ENCODE results near the gene NDUFA12. TPM values are rescaled to one million over a fixed set of nuclear protein-coding genes. Genes with fewer than 3 reads are reported as not detected.

The NDUFA12 gene
- total and polyA plus RNA-seq, 2 of the 13 experiments (the other 11 are each of a cell fraction or from before 2014, with no cell fraction given): 101 to 173 TPM

DNA sequence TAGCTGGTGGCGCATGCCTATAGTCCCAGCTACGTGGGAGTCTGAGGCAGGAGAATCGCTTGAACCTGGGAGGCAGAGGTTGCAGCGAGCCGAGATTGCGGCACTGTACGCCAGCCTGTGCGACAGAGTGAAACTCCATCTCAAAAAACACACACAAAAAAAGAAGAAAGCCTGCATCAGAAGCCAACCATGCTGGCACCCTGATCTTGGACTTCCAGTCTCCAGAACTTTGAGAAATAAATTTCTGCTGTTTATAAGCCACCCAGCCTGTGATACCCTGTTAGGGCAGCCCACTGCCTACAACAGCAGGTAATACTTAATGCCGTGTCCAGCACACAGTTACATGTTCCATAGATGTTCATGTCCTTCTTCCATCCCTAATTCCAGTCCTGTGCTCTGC lies 62.7 kb downstream of the NDUFA12 start (continued):
- TF ChIP-seq, protein P1, sequence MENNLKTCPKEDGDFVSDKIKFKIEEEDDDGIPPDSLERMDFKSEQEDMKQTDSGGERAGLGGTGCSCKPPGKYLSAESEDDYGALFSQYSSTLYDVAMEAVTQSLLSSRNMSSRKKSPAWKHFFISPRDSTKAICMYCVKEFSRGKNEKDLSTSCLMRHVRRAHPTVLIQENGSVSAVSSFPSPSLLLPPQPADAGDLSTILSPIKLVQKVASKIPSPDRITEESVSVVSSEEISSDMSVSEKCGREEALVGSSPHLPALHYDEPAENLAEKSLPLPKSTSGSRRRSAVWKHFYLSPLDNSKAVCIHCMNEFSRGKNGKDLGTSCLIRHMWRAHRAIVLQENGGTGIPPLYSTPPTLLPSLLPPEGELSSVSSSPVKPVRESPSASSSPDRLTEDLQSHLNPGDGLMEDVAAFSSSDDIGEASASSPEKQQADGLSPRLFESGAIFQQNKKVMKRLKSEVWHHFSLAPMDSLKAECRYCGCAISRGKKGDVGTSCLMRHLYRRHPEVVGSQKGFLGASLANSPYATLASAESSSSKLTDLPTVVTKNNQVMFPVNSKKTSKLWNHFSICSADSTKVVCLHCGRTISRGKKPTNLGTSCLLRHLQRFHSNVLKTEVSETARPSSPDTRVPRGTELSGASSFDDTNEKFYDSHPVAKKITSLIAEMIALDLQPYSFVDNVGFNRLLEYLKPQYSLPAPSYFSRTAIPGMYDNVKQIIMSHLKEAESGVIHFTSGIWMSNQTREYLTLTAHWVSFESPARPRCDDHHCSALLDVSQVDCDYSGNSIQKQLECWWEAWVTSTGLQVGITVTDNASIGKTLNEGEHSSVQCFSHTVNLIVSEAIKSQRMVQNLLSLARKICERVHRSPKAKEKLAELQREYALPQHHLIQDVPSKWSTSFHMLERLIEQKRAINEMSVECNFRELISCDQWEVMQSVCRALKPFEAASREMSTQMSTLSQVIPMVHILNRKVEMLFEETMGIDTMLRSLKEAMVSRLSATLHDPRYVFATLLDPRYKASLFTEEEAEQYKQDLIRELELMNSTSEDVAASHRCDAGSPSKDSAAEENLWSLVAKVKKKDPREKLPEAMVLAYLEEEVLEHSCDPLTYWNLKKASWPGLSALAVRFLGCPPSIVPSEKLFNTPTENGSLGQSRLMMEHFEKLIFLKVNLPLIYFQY (CRISPR knock-in tag; IDR thresholded peaks at IDR 0.05; ENCODE audit: borderline replicate concordance): no peak
- TF ChIP-seq HNF4G (IDR thresholded peaks at IDR 0.05; ENCODE audit: borderline replicate concordance, low read depth, low read length) (no peak), HNF4G (CRISPR knock-in tag; IDR thresholded peaks at IDR 0.05; ENCODE audit: borderline replicate concordance, low read depth) (no peak)

DNA sequence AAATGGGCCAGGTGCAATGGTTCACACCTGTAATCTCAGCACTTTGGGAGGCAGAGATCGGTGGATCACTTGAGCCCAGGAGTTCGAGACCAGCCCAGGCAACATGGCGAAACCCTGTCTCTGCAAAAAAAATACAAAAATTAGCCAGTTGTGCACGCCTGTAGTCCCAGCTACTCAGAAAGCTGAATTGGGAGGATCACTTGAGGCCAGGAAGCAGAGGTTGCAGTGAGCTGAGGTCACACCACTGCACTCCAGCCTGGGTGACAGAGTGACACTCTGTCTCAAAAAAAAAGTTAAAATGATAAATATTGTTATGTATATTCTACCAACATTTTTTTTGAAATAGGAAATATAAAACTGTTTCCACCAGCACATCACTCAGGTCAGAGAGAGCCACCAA lies 64.9 kb downstream of the NDUFA12 start:
- POLR2A ChIA-PET: no interaction called here
- H3K36me3 ChIP-seq (replicated peaks in 1 of 2; ENCODE audit: control insufficient read depth in 1 of 2, insufficient read depth in 2 of 2, low read length in 2 of 2): no peaks in the 10 kb centered on the region
- in situ Hi-C loops (cut with HindIII; ENCODE audit: extremely low pct_ligation_motif_present, low pct_unique_long_range_greater_than_20kb) (no loop called here), intact Hi-C loops (cut with micrococcal nuclease; ENCODE audit: unreplicated experiment) (no loop called here)
- H3K27me3 ChIP-seq (ENCODE audit: control insufficient read depth in 1 of 2, insufficient read depth in 2 of 2, low read length in 2 of 2): no peaks in the 10 kb centered on the region
- peaks cover 74% of the 10 kb centered on the region for H3K4me1 ChIP-seq (ENCODE audit: insufficient read depth, low read length)
- H2AFZ ChIP-seq (ENCODE audit: low read length): no peak overlapping the region
- CTCF ChIA-PET (ENCODE audit: low intra/inter-chr PET ratio, low total read pairs): no interaction called here
- H3K4me3 ChIP-seq (replicated peaks in 1 of 3; ENCODE audit: insufficient read depth in 1 of 3, low read depth in 2 of 3, low read length in 3 of 3): no peak overlapping the region
- H3K27ac ChIP-seq (ENCODE audit: extremely low read length, insufficient read depth, low read length): no peak overlapping the region
- 69% methylated on average over 4 of the region's 4 CpGs for WGBS (ENCODE audit: low lambda C conversion rate)
- no peak for DNase-seq (ENCODE audit: low spot score)
- H3K9ac ChIP-seq (ENCODE audit: insufficient read depth, low read depth, low read length): no peak overlapping the region
- BruUV-seq (replicated peaks): no TSS peak
- no peak for ATAC-seq
- no peaks in the 10 kb centered on the region for H4K20me1 ChIP-seq (ENCODE audit: insufficient read depth, low read length)
- no peaks in the 10 kb centered on the region for H3K9me3 ChIP-seq (ENCODE audit: low read length)
- H3K4me2 ChIP-seq (ENCODE audit: low read depth, low read length): peak overlapping the region; percentile 61; the same call in 1 of the 2 replicates
- H3K79me2 ChIP-seq (ENCODE audit: insufficient read depth, low read length): no peaks in the 10 kb centered on the region
- no peak for TF ChIP-seq MIER2 (CRISPR knock-in tag; IDR thresholded peaks at IDR 0.05)
- no peak for TF ChIP-seq WIZ (CRISPR knock-in tag; IDR thresholded peaks at IDR 0.05)
- TF ChIP-seq ZNF672 (CRISPR knock-in tag; IDR thresholded peaks at IDR 0.05): no peak
- no peak for TF ChIP-seq HOXA7 (CRISPR knock-in tag; IDR thresholded peaks at IDR 0.05)
- TF ChIP-seq NBN (conservative IDR thresholded peaks at IDR 0.05): no peak
- TF ChIP-seq ZFAT (CRISPR knock-in tag; conservative IDR thresholded peaks at IDR 0.05): no peak
- no peak for TF ChIP-seq ZNF629 (CRISPR knock-in tag; conservative IDR thresholded peaks at IDR 0.05)
- no peak for TF ChIP-seq JUN (CRISPR knock-in tag; IDR thresholded peaks at IDR 0.05)
- no peak for TF ChIP-seq SSRP1 (CRISPR knock-in tag; IDR thresholded peaks at IDR 0.05)
- no peak for FAIRE-seq
